Measurements from ENCODE around the gene TNFSF4.

Gene TNFSF4

GRCh38 chr1:173222149-173223030 is 15.3 kb upstream of the TNFSF4 start:
- Histone ChIP-seq H3K9me2 (replicated peaks; ENCODE audit: insufficient read depth, low read length) (no peaks in the 10 kb centered on the region), H3K9ac (ENCODE audit: low read length) (no peak overlapping the region), H4K20me1 (ENCODE audit: low read depth, low read length) (no peaks in the 10 kb centered on the region), H3K36me3 (ENCODE audit: low read length) (no peaks in the 10 kb centered on the region), H3F3A (ENCODE audit: insufficient read depth) (no peaks in the 10 kb centered on the region), H2AFZ (ENCODE audit: low read depth, low read length, severe bottlenecking) (no peak overlapping the region), H3K4me3 (ENCODE audit: insufficient read depth, low read length, poor library complexity, severe bottlenecking) (no peak overlapping the region), H3K27ac (ENCODE audit: low read depth, low read length) (no peak overlapping the region), H3K9me3 (ENCODE audit: insufficient read depth, low read length) (no peaks in the 10 kb centered on the region), H3K79me2 (ENCODE audit: insufficient read depth, low read length) (no peaks in the 10 kb centered on the region), H3K27me3 (ENCODE audit: low read length) (no peaks in the 10 kb centered on the region), H3K4me2 (ENCODE audit: low read depth, low read length, poor library complexity, severe bottlenecking) (no peak overlapping the region)
- no peak for TF ChIP-seq EZH2phosphoT487 (conservative IDR thresholded peaks at IDR 0.05; ENCODE audit: low read length)
- TF ChIP-seq, protein P1, sequence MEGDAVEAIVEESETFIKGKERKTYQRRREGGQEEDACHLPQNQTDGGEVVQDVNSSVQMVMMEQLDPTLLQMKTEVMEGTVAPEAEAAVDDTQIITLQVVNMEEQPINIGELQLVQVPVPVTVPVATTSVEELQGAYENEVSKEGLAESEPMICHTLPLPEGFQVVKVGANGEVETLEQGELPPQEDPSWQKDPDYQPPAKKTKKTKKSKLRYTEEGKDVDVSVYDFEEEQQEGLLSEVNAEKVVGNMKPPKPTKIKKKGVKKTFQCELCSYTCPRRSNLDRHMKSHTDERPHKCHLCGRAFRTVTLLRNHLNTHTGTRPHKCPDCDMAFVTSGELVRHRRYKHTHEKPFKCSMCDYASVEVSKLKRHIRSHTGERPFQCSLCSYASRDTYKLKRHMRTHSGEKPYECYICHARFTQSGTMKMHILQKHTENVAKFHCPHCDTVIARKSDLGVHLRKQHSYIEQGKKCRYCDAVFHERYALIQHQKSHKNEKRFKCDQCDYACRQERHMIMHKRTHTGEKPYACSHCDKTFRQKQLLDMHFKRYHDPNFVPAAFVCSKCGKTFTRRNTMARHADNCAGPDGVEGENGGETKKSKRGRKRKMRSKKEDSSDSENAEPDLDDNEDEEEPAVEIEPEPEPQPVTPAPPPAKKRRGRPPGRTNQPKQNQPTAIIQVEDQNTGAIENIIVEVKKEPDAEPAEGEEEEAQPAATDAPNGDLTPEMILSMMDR (IDR thresholded peaks at IDR 0.05; ENCODE audit: insufficient read depth, low read length, poor library complexity, severe bottlenecking), result no peak

DNA sequence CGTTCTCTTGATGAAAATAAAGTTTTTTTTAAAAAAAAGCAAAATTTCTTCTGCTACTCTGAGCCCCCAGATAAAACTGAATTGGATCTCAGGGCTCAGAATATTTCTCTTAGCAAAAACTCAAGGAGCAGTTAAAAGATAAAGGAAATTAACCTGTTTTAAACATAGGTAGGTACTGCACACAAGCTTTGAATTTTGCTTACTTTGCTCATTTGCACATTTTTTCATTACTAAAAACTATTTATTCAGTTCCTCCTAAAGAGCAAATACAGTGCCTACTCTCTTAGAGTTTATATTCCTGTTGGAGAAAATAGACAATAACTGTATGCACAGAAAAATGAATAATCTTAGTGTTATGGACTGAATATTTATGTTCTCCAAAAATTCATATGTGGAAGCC is 13.0 kb upstream of the TNFSF4 start:
- Histone ChIP-seq H3K9ac (ENCODE audit: low read length) (no peak overlapping the region), H3K27me3 (ENCODE audit: low read length) (no peaks in the 10 kb centered on the region), H3K9me3 (ENCODE audit: insufficient read depth, low read length) (no peaks in the 10 kb centered on the region), H3K36me3 (ENCODE audit: low read length) (no peaks in the 10 kb centered on the region), H3K9me2 (replicated peaks; ENCODE audit: insufficient read depth, low read length) (no peaks in the 10 kb centered on the region), H3F3A (ENCODE audit: insufficient read depth) (no peaks in the 10 kb centered on the region), H2AFZ (ENCODE audit: low read depth, low read length, severe bottlenecking) (no peak overlapping the region), H3K79me2 (ENCODE audit: insufficient read depth, low read length) (no peaks in the 10 kb centered on the region), H3K4me3 (ENCODE audit: insufficient read depth, low read length, poor library complexity, severe bottlenecking) (no peak overlapping the region), H3K4me2 (ENCODE audit: low read depth, low read length, poor library complexity, severe bottlenecking) (no peak overlapping the region), H3K27ac (ENCODE audit: low read depth, low read length) (no peak overlapping the region), H4K20me1 (ENCODE audit: low read depth, low read length) (no peaks in the 10 kb centered on the region)
- no peak for TF ChIP-seq EZH2phosphoT487 (conservative IDR thresholded peaks at IDR 0.05; ENCODE audit: low read length)
- TF ChIP-seq, protein P1 (IDR thresholded peaks at IDR 0.05; ENCODE audit: insufficient read depth, low read length, poor library complexity, severe bottlenecking), result no peak

DNA sequence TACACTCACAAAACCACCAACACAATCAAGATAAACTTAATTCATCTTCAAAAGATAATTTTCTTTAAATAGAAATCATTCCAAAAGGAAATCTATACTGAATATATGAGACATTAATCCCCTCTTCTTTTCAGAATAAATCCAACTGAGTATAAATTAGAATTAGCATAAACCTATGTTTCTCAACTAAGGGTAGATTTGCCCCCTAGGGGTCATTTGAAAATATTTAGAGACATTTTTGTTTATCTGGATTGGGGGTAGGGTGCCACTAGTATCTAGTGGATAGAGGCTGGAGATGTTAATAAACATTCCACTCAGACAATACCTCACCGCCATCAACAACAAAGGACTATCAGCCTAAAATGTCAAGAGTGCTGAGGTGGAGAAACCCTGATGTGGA is 6.5 kb upstream of the TNFSF4 start:
- Histone ChIP-seq H3F3A (ENCODE audit: insufficient read depth) (no peaks in the 10 kb centered on the region), H3K27ac (ENCODE audit: low read depth, low read length) (no peak overlapping the region), H3K36me3 (ENCODE audit: low read length) (no peaks in the 10 kb centered on the region), H3K27me3 (ENCODE audit: low read length) (no peaks in the 10 kb centered on the region), H3K9ac (ENCODE audit: low read length) (no peak overlapping the region), H3K4me3 (ENCODE audit: insufficient read depth, low read length, poor library complexity, severe bottlenecking) (no peak overlapping the region), H4K20me1 (ENCODE audit: low read depth, low read length) (no peaks in the 10 kb centered on the region), H3K9me2 (replicated peaks; ENCODE audit: insufficient read depth, low read length) (no peaks in the 10 kb centered on the region), H2AFZ (ENCODE audit: low read depth, low read length, severe bottlenecking) (no peak overlapping the region), H3K79me2 (ENCODE audit: insufficient read depth, low read length) (no peaks in the 10 kb centered on the region), H3K4me2 (ENCODE audit: low read depth, low read length, poor library complexity, severe bottlenecking) (no peak overlapping the region), H3K9me3 (ENCODE audit: insufficient read depth, low read length) (no peaks in the 10 kb centered on the region)
- no peak for TF ChIP-seq EZH2phosphoT487 (conservative IDR thresholded peaks at IDR 0.05; ENCODE audit: low read length)

GRCh38 chr1:173212952-173213491 is 5.9 kb upstream of the TNFSF4 start:
- Histone ChIP-seq H3K36me3 (ENCODE audit: low read length) (no peaks in the 10 kb centered on the region), H3K9me2 (replicated peaks; ENCODE audit: insufficient read depth, low read length) (no peaks in the 10 kb centered on the region), H2AFZ (ENCODE audit: low read depth, low read length, severe bottlenecking) (no peak overlapping the region), H3K4me2 (ENCODE audit: low read depth, low read length, poor library complexity, severe bottlenecking) (no peak overlapping the region), H4K20me1 (ENCODE audit: low read depth, low read length) (no peaks in the 10 kb centered on the region), H3K4me3 (ENCODE audit: insufficient read depth, low read length, poor library complexity, severe bottlenecking) (no peak overlapping the region), H3K79me2 (ENCODE audit: insufficient read depth, low read length) (no peaks in the 10 kb centered on the region), H3F3A (ENCODE audit: insufficient read depth) (no peaks in the 10 kb centered on the region), H3K27ac (ENCODE audit: low read depth, low read length) (no peak overlapping the region), H3K9ac (ENCODE audit: low read length) (no peak overlapping the region), H3K27me3 (ENCODE audit: low read length) (no peaks in the 10 kb centered on the region), H3K9me3 (ENCODE audit: insufficient read depth, low read length) (no peaks in the 10 kb centered on the region)
- no peak for TF ChIP-seq EZH2phosphoT487 (conservative IDR thresholded peaks at IDR 0.05; ENCODE audit: low read length)
- TF ChIP-seq, protein P1 (IDR thresholded peaks at IDR 0.05; ENCODE audit: insufficient read depth, low read length, poor library complexity, severe bottlenecking), result no peak

Data from SU-DHL-6 (cell line).